GM19372 (cell line): ENCODE data around the gene SLC20A1.

ENCODE experiments used
- ATAC-seq: cut with Tn5 transposase; IDR thresholded peaks from one replicate; pipeline ENCODE4 v1.9.1; 2021; ENCODE audit warnings: mild to moderate bottlenecking, low read depth, moderate library complexity; ENCODE audit not compliant: unreplicated experiment

Gene SLC20A1

GRCh38 chr2:112674229-112674628 is 28.5 kb downstream of the SLC20A1 start:
- ATAC-seq = no peak

DNA sequence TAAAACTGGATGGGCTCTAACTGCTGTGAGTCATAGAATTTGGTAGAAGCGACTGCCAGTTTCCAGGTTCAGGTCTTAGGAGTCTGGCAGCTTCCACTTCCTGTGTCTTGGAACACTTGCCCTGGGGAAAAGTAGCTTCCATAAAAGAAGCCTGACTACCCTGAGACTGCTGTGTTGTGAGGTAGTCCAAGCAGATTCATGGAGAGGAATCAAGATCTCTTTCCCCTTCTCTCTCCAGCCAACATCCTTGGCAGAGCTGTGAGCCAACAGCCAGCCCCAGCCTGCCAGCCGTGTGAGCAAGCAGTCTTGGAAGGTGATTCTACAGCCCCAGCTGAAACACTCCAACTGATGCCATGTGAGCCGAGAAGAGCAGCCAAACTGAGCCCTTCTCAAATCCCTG is 33.7 kb downstream of the SLC20A1 start:
- no peak for ATAC-seq

DNA sequence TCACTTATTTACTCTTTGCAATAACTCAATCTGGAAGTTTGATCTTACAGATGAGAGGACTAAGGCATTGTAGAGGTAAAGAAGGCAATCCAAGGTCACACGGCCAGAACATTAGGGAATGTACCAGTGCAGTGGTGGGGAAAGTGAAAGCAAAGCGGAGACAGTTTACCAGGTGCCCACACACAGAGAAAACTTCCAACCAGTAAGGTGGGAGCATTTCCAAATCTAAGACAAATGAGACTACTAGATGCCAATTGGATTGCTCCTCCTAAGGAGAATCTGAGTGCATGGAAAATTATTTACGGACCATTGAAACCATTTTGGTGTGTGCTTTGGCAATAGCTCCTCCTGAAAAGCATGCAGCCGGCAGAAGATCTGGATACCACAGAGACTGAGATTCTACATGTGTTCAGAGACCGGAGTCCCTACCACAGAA is 34.9 kb downstream of the SLC20A1 start:
- ATAC-seq = no peak

DNA sequence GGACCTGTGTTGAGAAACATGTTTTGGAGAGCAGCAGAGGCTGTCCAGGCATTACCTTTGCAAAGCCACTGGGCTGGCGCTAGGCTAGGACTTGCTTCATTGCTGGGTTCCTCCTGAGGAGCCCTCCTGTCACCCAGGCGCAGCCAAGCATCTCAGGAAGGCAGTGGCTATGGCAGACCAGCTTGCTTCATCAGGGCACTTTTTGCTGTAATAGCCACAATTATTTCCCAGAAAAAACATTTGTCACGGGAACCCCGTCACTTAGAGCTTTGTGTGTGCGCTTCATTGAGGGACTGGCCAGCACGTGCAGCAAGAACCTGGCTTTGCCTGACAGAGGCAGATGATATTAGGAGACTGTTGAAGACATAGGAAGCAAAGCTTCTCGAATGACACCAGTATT is 36.4 kb downstream of the SLC20A1 start:
- ATAC-seq = no peak

DNA sequence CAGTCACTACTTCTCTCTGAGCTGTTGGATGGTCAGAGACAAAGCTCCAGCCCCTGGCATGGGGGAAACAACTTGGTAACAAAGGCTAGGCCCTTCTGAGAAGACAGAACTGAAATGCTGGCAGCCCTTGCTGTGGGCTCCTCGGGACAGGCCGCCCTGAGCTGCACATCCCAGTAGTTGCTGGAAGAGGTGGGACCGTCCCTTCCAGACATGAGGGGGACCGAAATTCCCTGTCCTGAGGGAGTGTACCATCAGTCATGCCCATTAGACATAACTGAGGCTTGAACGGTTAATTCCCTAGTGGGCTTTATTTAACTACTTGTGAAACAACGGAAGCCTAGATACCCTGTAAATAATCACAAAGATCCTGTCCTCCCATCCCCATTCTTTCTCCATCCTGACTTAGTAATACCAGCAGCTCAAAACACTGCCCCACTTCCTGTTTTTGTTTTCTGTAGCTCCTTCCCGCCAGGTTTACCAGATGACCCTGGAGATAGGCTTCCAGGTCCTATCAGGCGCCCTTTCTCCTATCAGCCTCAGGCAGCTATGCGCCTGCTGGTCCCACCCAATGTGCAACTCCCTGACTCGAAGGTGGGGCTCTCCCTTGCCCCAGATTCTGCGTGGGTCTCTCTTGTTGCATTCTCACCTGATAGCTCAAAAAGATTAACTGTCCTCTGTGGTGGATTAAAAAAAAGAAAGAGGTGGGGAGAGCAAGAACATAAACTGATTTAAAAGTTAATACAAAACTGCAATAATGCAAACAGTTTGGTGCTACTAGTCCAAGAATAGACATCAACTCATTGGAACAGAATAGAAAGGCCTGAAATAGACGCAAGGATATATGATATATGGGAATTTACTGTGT is 38.0 kb downstream of the SLC20A1 start:
- ATAC-seq = no peak

DNA sequence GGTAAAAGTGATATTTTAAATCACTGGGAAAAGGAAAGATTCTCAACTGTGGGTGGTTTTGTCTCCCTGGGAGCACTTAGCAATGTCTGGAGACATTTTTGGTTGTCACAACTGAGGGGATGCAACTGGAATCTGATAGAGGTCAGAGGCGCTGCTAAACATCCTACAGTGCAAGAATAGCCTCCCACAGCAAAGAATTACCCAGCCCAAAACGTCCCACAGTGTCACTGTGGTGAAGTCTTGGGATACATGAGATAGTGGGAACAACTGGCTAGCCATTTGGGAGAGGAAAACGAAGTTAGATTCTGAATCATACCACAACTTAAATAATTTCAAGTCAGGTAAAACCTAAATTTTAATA is 38.7 kb downstream of the SLC20A1 start:
- no peak for ATAC-seq

DNA sequence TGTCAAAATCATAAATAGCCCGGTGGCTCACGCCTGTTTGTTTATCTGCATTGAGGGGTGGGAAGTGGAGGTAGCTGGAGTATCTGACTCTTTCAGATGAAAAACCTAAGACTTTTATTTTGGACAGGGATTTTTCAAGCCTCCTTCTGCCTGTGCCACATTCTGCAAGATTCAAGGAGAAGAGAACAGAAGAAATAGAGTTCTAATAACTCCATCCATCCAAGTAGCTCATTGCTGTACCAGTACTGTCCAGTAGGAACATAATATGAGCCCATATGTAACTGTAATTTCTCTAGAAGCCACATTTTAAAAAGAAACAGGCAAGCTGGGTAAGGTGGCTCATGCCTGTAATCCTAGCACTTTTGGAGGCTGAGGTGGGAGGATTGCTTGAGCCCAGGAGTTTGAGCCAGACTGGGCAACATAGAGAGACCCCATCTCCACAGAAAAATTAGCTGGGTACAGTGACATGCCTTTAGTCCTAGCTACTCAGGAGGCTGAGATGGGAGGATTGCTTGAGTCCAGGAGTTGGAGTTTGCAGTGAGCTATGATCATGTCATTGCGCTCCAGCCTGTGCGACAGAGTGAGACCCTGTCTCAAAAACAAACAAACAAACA is 39.6 kb downstream of the SLC20A1 start:
- ATAC-seq = no peak

DNA sequence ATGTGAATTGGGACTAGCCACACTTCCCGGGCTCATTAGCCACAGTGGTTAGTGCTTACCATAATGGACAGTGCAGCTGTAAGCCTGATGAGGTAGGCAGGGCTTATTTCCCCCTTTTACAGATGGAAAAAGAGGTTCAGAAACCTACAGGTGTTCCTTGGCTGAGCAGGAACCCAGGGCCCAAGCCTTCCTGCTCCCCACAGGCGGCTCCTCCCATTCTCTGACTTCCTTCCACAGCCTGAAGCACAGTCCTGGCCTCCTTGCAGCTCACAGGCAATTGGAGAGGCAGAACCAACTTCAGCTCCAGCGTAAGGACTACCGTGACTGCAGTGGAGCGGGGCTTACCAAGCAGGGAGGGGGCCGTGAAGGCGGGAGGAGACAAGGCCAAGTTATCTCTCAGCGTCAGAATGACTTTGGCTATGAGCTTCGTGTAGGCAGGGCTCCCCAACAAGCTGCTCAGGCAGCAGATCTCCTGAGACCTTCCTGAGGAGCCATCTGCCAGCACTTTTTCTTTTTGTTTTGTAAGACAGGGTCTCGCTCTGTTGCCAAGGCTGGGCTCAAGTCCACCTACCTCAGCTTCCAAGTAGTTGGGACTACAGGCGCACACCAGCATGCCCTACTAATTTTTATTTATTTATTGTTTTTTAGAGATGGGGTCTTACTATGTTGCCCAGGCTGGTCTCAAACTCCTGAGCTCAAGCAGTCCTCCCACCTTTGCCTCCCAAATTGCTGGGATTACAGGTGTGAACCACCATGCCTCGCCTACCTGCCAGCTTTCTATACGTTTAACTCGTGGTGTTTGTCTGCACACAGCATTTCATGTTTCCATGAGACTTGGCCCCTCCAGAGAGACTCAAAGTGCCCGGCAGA is 40.8 kb downstream of the SLC20A1 start:
- no peak for ATAC-seq

DNA sequence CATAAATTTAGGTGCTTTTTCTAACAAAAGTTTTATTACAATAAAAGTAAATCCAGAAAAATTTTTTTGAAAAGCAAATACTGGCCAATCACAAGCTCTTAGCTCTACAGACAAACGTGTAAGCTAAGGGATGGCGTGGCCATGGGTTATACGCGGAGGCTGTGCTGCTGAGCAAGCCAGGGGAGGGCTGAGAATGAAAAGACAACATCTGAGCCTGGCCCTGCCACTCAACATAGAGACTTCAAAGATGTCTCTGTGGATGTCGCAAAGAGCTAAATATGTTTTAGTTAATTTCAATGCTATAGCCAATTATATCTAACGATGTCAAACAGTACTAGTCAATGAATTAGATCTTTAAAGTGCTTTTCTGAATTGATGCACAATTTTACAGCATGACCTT is 41.8 kb downstream of the SLC20A1 start:
- no peak for ATAC-seq

- ATAC-seq = no peak
These were observed 42.5 kb downstream of the SLC20A1 start for GRCh38 chr2:112688086-112688880.

- ATAC-seq = peak; percentile 60
These were observed 45.2 kb downstream of the SLC20A1 start for GRCh38 chr2:112690853-112691401.

DNA sequence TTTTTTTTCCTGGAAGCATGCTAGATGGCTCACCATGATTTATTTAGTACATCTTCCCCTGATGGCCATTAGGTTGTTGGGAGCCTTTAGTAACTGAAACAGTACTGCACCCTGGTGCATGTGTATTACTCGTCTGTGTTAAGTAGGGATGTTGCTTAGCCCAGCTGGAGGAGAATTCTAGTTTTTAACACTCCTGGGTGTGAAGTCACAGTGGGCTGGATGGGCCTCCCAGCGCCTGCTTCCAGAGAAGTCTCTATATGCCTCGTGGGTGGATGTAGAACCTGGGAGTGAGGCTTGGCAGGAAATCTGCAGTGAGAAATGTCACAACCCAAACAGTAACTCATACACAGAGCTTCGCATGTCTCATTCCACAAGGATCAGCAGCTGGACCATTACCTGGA is 46.1 kb downstream of the SLC20A1 start:
- ATAC-seq = no peak

GRCh38 chr2:112692495-112692911 is 46.8 kb downstream of the SLC20A1 start:
- peak; percentile 53 for ATAC-seq

- no peak for ATAC-seq
These were observed 47.2 kb downstream of the SLC20A1 start for GRCh38 chr2:112692918-112693317.

GRCh38 chr2:112693596-112693995 is 47.9 kb downstream of the SLC20A1 start:
- no peak for ATAC-seq

GRCh38 chr2:112694182-112694581 is 48.4 kb downstream of the SLC20A1 start:
- no peak for ATAC-seq

DNA sequence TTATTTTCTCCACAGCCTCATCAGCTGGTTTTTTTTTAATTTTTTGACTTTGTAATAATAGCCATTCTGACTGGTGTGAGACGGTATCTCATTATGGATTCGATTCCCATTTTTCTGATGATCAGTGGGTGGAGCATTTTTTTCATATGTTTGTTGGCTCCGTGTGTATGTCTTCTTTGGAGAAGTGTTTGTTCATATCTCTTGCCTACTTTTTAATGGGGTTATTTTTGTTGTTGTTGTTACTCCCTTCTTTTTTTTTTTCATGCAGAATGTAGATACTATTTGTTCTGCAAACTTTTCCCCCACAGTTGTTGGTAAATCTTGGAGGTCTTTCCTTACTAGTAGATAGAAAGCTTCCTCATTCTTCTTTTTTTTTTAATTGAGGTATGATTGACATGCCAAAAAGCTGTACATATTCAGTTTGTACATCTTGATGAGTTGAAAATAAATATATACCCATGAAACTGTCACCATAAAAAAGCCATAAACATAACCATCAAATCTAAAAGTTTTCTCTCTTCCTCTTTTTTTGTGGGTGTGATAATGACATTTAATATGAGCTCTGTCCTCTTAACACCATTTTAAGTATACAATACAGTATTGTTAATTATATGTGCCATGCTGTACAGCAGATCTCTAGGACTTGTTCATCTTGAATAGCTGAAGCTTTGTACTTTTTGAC is 53.2 kb downstream of the SLC20A1 start:
- ATAC-seq = no peak

DNA sequence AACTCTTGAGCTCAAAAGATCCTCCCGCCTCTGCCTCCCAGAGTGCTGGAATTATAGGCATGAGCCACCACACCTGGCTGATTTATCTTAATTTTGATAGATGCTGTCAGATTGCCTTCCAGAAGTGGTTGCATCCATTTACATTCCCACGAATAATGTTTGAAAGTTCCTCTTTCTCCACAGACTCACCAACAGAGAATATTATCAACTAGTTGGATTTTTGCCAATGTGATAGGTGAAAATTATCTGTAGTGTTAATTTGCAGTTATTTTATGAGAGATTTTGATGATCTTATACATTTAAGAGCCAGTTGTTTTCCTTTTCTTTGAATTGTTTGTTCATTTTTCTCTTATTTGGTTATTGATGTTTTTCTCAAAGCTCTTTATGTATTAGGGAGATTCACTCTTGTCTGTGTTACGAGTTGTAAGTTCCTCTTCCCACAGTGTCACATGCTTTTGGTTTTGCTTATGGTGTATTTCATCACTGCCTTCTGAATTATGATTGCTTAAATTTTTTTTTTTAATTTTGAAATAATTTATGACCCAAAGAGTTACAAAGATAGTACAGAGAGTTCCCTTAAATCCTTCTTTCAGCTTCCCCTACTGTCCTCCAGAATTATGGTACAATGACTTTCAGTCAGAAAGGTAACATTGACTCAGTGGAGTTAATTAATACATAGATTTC is 54.4 kb downstream of the SLC20A1 start:
- ATAC-seq = no peak

DNA sequence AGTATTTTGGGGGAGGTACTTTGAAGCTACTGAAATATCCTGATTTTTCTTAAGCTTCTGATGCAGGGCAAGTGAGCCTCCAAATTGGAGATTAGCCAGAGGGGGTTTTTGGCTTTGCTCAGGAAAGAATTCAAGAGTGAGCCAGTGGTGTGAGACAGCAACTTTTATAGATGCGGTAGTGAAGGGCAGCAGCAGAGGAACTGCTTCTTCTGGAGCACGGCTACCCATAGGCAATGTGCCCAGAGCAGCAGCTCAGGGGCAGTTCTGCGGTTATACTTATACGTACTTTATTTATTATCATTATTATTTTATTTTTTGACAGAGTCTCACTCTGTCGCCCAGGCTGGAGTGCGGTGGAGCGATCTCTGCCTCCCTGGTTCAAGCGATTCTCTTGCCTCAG is 55.3 kb downstream of the SLC20A1 start:
- no peak for ATAC-seq
